OCI-LY1 (cell line): ENCODE results near the gene BASP1.

Experiments
- EZH2 ChIP-seq: fragments of 200-600 bp; sonication (generic), shearing (Covaris generic); IDR thresholded peaks from 2 replicates; pipeline ENCODE4 v1.8.0; 2017; ENCODE audit warnings: borderline replicate concordance, mixed run types, mild to moderate bottlenecking, antibody characterized with exemption, low read length, moderate library complexity, mixed read lengths
- TF ChIP-seq, protein P1 (sequence below): fragments of 200-600 bp; sonication (generic), shearing (Covaris generic); IDR thresholded peaks from 2 replicates; pipeline ENCODE4 v1.5.1; 2017; ENCODE audit warnings: mild to moderate bottlenecking, antibody characterized with exemption, low read length, moderate library complexity, mixed read lengths

DNA sequence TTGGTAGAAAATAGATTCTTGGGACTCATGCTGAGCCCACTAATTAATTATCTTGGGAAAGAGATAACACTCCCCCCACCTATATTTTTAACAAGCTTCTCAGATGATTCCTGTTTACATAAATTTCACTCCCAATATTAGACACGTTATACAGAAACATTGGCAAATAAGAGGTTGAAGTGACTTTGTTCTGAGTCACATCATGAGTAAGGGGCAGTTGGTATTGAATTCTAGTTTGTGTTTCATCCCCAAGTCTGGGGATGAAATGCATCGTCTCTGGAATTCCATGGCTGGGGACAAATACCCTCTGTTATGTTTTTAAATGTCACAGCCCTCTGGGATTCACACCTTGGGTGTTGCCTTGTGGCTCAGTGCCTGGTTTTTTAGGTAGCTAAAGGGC lies 41.0 kb downstream of the BASP1 start:
- no peak for TF ChIP-seq EZH2
- TF ChIP-seq, protein P1, sequence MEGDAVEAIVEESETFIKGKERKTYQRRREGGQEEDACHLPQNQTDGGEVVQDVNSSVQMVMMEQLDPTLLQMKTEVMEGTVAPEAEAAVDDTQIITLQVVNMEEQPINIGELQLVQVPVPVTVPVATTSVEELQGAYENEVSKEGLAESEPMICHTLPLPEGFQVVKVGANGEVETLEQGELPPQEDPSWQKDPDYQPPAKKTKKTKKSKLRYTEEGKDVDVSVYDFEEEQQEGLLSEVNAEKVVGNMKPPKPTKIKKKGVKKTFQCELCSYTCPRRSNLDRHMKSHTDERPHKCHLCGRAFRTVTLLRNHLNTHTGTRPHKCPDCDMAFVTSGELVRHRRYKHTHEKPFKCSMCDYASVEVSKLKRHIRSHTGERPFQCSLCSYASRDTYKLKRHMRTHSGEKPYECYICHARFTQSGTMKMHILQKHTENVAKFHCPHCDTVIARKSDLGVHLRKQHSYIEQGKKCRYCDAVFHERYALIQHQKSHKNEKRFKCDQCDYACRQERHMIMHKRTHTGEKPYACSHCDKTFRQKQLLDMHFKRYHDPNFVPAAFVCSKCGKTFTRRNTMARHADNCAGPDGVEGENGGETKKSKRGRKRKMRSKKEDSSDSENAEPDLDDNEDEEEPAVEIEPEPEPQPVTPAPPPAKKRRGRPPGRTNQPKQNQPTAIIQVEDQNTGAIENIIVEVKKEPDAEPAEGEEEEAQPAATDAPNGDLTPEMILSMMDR = no peak
